Right renal pelvis (tissue), 4 donors: ENCODE measurements around the gene NAGK. TPM values are rescaled to one million over a fixed set of nuclear protein-coding genes. Genes with fewer than 3 reads are reported as not detected.
"Not testable (repeated sequence)": the region's sequence is repeated elsewhere in the genome, so short reads cannot be mapped to it uniquely, and the experiment has no call there.

Experiments
- DNase-seq, 4 donors: peaks; one replicate each; pipeline ENCODE4 v3.0.0-alpha.2; 2013; ENCODE audit warnings: low read depth in 4 of 4, low spot score in 3 of 4, missing footprints in 1 of 4
- polyA plus RNA-seq, 4 donors: library from polyadenylated mRNA; unstranded; fragments of 120-200 nt; gene quantifications; one replicate each; pipeline ENCODE4 v1.2.1, GENCODE V29; 2013; ENCODE audit not compliant: insufficient read length in 4 of 4

Gene NAGK
- polyA plus RNA-seq = 10 to 100 TPM; 65.2 to 88.1 (median 79.4) TPM

DNA sequence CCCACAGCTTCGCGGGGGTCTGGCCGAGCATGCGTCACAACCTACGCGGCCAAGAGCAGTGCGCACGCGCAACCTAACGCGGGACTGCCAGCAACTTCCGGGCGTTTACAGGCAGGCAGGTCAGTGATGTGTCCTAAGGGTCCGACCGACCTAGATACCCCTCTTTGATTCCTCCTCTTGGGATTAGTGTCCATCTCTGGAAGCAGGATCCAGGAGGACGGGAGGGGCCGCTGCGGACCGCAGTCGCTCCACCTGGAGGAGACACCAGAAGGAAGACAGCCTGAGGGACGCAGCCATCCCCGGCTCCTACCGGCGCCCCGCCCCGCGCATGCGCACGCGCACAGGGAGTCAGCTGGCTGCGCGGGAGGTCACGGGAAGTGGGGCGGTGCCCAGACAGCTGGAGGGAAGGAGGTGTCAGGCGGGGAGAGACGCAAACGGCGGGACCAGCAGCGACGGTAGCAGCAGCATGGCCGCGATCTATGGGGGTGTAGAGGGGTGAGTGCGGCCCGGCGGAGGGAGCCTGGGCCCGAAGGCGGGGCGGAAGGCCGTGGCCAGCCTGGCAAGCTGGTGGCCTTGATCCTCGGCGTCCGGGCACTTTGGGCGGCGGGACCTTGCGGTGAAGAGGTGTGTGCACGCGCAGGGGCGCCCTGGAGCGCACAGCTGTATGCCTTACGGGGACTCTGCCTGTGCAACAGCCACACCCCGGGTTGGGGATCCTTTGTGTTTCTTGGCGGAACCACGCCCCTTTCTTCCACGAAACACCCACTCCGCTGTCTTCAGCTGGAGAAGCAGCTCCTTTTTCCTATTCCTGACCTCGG, at the start of gene NAGK:
TSS of gene NAGK (plus strand) at position 431 of the 818 bp plus-strand sequence. CDS start at position 467, 36 bp downstream.
- DNase-seq = peak; percentile 90 to 97 (median 92)

DNA sequence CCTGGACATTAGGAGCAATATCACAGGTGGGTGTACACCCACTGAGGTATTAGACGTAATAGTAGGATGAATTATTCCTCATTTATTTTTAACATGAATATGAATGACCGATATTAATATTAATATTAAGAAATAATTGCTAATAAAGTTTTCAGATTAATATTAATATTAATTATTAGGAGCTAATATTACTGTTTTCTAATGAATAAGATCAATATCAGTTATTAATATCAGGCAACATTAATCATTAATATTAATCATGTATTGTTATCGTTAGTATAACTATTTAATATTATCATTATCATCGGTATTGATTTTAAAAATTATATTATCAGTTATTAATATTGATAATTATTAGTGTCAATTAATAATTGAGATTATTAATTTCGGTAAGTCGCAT, 48.5 kb upstream of the NAGK start:
- DNase-seq = not testable (repeated sequence)

- DNase-seq = not testable (repeated sequence)
Observed at GRCh38 chr2:71021394-71021793, 47.1 kb upstream of the NAGK start.

- peak in 3 of 4 donors; percentile 12 to 46 (median 18) for DNase-seq
Observed at GRCh38 chr2:71023553-71024243, 44.8 kb upstream of the NAGK start.

- DNase-seq = not testable (repeated sequence)
Observed at GRCh38 chr2:71036296-71036695, 32.2 kb upstream of the NAGK start.

GRCh38 chr2:71042287-71042686, 26.2 kb upstream of the NAGK start:
- no peak for DNase-seq

DNA sequence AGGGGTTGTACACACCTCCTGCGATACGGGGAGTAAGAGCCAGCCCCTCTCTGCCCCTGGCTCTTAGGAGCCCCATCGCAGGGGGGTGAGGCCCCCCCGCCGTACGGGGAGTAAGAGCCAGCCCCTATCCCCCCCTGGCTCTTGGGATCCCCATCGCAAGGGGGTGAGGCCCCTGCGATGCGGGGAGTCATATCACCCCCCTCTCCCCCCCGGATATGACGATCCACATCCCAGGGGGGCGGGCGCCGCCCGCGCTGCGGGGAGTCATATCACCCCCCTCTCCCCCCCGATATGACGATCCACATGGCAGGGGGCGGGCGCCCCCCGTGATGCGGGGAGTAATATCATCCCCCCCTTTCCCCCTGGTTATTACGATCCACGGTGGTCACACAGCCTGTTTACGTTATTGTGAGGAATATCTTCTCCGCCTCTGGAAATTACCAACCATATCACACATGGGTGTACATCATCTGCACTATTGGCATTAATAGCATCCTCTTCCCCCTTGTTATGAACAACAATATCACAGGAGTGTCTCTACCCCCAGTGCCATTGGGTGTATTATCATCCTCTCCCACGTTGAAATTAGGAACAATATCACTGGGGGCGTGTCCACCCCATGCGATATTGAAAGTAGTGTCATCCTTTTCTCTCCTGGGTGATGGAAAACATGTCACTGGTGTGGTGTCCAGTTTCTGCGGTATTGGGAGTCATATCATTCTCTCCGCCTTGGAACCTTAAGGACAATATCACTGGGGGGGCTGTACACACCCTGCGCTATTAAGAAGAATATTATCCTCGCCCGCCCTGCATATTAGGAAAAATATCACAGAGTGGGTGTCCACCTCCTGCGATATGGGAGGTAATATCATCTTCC, 24.7 kb upstream of the NAGK start:
- DNase-seq = no peak

DNA sequence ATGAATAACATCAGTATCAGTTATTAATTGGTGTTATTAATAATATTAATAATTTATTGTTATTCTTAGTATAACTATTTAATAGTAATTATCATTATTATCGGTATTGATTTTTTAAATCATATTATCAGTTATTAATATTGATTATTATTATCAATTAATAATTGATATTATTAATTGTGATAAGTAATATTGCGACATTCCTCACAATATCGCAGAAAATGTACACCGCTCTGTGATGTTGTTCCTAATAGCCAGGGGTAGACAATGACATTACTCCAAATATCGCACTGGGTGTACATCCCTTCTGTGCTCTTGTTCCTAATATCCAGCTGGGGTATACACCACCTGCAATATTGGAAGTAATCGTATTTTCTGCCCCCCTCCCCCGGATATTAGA, 23.3 kb upstream of the NAGK start:
- no peak for DNase-seq

GRCh38 chr2:71045865-71046548, 22.4 kb upstream of the NAGK start:
- no peak for DNase-seq

DNA sequence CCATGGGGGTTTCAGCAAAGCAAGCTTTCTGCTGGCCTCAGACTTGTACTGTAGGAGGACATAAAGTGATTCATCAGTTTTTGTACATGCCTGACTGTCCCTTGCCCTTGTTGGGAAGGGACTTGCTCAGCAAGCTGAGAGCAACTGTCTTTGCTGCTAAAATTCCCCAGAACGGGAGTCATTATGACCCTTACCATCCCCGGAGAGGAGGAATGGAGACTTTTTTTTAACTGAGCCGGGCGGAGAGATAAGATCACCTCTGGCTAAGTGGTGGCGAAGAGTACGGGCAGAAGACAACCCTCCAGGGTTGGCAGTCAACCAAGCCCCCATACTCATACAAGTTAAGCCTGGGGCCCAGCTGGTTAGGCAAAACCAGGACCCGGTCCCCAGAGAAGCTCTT, 20.4 kb upstream of the NAGK start:
- DNase-seq = no peak

DNA sequence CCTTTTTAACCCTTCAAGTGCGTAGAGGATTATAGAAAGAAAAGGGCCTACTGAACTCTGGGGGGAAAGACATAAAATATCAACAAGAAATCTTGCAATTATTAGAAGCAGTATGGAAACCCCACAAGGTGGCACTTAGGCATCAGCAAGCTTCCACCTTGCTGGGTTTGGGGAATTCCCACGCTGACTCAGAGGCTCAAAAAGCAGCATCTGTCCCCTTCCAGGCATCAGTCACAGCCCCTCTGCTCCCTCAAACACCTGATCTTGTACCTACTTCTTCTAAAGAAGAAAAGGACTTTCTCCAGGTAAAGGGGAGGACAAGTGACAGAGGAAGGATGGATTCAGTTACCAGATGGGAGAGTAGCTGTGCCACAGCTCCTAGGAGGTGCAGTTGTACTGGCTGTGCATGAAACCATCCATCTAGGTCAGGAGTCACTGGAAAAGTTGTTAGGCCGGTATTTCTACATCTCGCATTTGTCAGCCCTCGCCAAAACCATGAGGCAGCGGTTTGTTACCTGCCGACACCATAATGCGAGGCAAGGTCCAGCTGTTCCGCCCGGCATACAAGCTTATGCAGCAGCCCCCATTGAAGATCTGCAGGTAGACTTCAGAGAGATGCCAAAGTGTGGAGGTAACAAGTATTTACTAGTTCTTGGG, 18.6 kb upstream of the NAGK start:
- not testable (repeated sequence) for DNase-seq

DNA sequence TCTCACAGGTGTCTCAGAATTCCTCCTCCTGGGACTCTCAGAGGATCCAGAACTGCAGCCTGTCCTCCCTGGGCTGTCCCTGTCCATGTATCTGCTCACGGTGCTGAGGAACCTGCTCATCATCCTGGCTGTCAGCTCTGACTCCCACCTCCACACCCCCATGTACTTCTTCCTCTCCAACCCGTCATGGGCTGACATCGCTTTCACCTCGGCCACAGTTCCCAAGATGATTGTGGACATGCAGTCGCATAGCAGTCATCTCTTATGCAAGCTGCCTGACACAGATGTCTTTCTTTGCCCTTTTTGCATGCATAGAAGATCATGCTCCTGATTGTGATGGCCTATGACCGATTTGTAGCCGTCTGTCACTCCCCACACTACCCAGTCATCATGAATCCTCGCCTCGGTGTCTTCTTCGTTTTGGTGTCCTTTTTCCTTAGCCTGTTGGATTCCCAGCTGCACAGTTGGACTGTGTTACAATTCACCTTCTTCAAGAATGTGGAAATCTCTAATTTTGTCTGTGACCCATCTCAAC, 13.2 kb upstream of the NAGK start:
- not testable (repeated sequence) for DNase-seq

DNA sequence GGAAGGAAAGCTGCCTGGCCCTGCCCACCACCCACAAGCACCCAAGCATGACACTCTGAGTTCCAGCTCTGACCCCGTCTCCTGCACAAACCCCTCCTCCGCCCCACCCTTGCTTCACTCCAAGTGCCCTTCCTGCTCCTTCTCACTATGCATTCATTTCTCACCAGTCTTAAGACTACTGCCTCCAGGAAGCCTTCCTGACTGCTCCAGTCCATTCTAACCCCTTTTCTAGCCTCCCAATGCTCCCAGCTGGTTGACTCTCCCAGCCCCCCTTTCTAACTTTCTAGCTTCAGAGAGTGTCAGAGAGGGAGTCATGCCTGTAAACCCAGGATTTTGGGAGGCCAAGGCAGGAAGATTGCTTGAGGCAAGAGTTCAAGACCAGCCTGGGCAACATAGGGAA, 8.2 kb upstream of the NAGK start:
- no peak for DNase-seq

GRCh38 chr2:71060871-71061270, 7.6 kb upstream of the NAGK start:
- DNase-seq = no peak

GRCh38 chr2:71063216-71063615, 5.2 kb upstream of the NAGK start:
- no peak for DNase-seq

DNA sequence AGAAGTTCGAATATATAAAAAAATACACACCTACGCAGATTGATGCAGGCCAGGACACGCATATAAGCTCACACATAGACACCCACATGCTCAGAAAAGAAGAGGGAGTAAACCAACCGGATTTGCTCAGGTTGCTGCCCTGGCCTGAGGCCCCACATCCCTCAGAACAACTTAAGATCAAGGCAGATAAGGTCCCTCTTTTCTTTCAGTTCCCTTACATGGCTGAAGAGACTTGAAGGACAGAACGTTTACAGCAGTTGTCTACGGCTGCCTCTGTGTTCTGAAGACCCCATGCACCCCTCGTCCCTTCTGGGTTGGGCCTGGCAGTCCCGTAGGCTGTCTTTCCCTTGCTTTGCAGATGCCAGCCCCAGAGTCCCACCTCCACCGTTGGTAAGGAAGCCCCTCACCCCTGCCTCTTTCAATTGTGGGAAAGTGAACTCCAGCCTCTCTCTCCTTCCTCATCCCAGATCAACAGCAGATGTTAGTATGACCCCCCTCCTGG, 4.3 kb upstream of the NAGK start:
- DNase-seq = no peak

GRCh38 chr2:71064754-71065621, 3.5 kb upstream of the NAGK start:
- no peak for DNase-seq

GRCh38 chr2:71066856-71067255, 1.6 kb upstream of the NAGK start:
- DNase-seq = no peak
